OCI-LY3 (cell line): ENCODE results near the gene NRXN3.

Experiments
- CTCF ChIP-seq: fragments of 200-600, 300-600 bp; sonication (generic); IDR thresholded peaks from 2 replicates; pipeline ENCODE4 v1.5.1; 2014; ENCODE audit warnings: antibody characterized with exemption, low read length, low read depth
- EZH2phosphoT487 ChIP-seq: fragments of 200-600 bp; shearing (Covaris generic); IDR thresholded peaks from 2 replicates; pipeline ENCODE4 v1.6.1; 2018; ENCODE audit warnings: antibody characterized with exemption, mixed run types, low read depth

GRCh38 chr14:79016828-79017505 is 846.8 kb downstream of the NRXN3 start:
- TF ChIP-seq CTCF (no peak), EZH2phosphoT487 (no peak)
